Suprapubic skin (tissue), 4 donors: ENCODE results near the gene NBEA.

Experiments used
- EP300 ChIP-seq: sonication (generic); formaldehyde crosslinking; IDR thresholded peaks from one replicate; pipeline ENCODE4 v1.6.1; 2017; ENCODE audit warnings: antibody characterized with exemption
- POLR2A ChIP-seq, 2 donors: fragments of 450-650 bp; IDR thresholded peaks; one replicate each; pipeline ENCODE4 v1.6.1; 2017; ENCODE audit warnings: antibody characterized with exemption in 2 of 2, mild to moderate bottlenecking in 2 of 2, moderate library complexity in 2 of 2
- POLR2AphosphoS5 ChIP-seq, 3 donors: sonication (generic); formaldehyde crosslinking; IDR thresholded peaks; one replicate each; pipeline ENCODE4 v1.6.1; 2017; ENCODE audit warnings: antibody characterized with exemption in 3 of 3
- TF ChIP-seq, protein P1 (sequence below), 2 donors: fragments of 200-600 bp in 1 of 2; fragments of 450-650 bp in 1 of 2; sonication (generic) in 1 of 2; IDR thresholded peaks; one replicate each; pipeline ENCODE4 v1.5.1; 2016 to 2019; ENCODE audit warnings: antibody characterized with exemption in 2 of 2, mild to moderate bottlenecking in 1 of 2, moderate library complexity in 1 of 2

DNA sequence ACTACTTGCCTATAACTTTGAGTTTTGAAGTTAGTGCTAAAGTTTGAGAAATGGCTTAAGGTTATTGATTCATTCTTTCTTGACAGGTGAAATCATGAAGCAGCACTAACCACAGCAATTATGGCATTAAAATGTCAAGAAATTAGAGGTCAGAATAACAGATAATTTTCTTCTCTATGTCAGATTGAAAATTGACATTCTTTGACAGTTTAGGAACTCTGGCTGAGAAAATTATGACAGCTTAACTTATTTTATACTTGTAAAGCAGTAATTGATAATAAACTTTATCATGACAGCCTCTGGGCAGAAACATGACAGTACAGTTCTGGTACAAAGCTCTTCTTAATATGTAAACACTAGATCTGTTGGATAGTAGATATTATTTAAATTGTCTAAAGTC is 689.6 kb downstream of the NBEA start:
- no peak for TF ChIP-seq POLR2A (IDR thresholded peaks at IDR 0.05)
- TF ChIP-seq, protein P1, sequence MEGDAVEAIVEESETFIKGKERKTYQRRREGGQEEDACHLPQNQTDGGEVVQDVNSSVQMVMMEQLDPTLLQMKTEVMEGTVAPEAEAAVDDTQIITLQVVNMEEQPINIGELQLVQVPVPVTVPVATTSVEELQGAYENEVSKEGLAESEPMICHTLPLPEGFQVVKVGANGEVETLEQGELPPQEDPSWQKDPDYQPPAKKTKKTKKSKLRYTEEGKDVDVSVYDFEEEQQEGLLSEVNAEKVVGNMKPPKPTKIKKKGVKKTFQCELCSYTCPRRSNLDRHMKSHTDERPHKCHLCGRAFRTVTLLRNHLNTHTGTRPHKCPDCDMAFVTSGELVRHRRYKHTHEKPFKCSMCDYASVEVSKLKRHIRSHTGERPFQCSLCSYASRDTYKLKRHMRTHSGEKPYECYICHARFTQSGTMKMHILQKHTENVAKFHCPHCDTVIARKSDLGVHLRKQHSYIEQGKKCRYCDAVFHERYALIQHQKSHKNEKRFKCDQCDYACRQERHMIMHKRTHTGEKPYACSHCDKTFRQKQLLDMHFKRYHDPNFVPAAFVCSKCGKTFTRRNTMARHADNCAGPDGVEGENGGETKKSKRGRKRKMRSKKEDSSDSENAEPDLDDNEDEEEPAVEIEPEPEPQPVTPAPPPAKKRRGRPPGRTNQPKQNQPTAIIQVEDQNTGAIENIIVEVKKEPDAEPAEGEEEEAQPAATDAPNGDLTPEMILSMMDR (IDR thresholded peaks at IDR 0.05): no peak
- TF ChIP-seq EP300: no peak
- no peak for TF ChIP-seq POLR2AphosphoS5 (IDR thresholded peaks at IDR 0.05)
